ENCODE measurements around the gene ISG15.

DNA sequence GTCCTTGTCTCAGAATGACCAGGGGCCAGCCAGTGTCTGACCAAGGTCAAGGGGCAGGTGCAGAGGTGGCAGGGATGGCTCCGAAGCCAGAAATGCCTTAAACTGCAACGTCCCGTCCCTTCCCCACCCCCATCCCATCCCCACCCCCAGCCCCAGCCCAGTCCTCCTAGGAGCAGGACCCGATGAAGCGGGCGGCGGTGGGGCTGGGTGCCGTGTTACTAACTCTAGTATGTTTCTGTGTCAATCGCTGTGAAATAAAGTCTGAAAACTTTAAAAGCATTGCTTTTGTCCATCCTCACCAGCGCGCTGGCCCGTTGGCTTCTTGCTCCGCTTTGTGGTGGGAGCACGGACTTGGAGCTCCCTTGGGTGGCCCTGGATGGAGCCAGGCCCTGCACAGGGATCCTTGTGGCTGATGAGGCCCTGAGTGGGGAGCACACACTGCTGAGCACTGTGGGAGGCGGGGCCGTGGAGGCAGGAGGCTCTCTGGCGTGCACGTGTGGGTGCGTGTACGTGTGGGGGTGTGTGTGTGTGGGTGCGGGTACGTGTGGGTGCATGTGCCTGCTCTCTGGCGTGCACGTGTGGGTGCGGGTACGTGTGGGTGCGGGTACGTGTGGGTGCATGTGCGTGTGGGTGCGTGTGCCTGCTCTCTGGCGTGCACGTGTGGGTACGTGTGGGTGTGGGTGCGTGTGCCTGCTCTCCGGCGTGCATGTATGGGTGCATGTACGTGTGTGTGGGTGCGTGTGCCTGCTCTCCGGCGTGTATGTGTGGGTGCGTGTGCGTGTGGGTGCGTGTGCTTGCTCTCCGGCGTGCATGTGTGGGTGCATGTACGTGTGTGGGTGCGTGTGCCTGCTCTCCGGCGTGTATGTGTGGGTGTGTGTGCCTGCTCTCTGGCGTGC is 42.8 kb downstream of the ISG15 start:
- TF ChIP-seq CREB1 (IDR thresholded peaks at IDR 0.05; ENCODE audit: low read depth) (no peak), EGR1 (IDR thresholded peaks at IDR 0.05) (no peak), TAF1 (IDR thresholded peaks at IDR 0.05; ENCODE audit: low read depth) (no peak), CEBPB (IDR thresholded peaks at IDR 0.05) (no peak)

All from Ishikawa (cell line).